Heart left ventricle (tissue), 16 donors: ENCODE data around the gene ANKDD1B. TPM values are rescaled to one million over a fixed set of nuclear protein-coding genes. Genes with fewer than 3 reads are reported as not detected.

Experiments used
- ATAC-seq, 4 donors: fragments of 200-7000 bp; cut with Tn5 transposase; one replicate each; pipeline ENCODE4 v1.9.1; 2020 to 2022; ENCODE audit warnings: moderate library complexity in 4 of 4, mild to moderate bottlenecking in 3 of 4, moderate number of reproducible peaks in 1 of 4
- DNase-seq, 5 donors: peaks; one replicate each; pipeline ENCODE4 v3.0.0-alpha.2; 2020
- H3K27ac ChIP-seq, 12 donors: fragments of 200-600 bp; sonication (generic) in 4 of 12; one replicate each; pipeline versions ENCODE4 v1.5.0 to v1.8.0; 2016 to 2022; ENCODE audit warnings: mild to moderate bottlenecking in 2 of 12
- H3K27me3 ChIP-seq, 9 donors: fragments of 200-600 bp; sonication (generic) in 2 of 9; one replicate each; pipeline versions ENCODE4 v1.5.1 to v1.8.0; 2016 to 2022; ENCODE audit warnings: mild to moderate bottlenecking in 3 of 9
- H3K36me3 ChIP-seq, 9 donors: fragments of 200-600 bp; sonication (generic) in 2 of 9; one replicate each; pipeline versions ENCODE4 v1.5.0 to v1.8.0; 2018 to 2022; ENCODE audit warnings: mild to moderate bottlenecking in 2 of 9
- H3K4me1 ChIP-seq, 12 donors: fragments of 200-600 bp; sonication (generic) in 4 of 12; one replicate each; pipeline versions ENCODE4 v1.5.0 to v1.8.0; 2016 to 2022; ENCODE audit warnings: mild to moderate bottlenecking in 3 of 12
- H3K4me3 ChIP-seq, 12 donors: fragments of 200-600 bp; sonication (generic) in 4 of 12; one replicate each; pipeline versions ENCODE4 v1.5.0 to v1.8.0; 2017 to 2022; ENCODE audit warnings: mild to moderate bottlenecking in 9 of 12, moderate library complexity in 4 of 12
- H3K9me3 ChIP-seq, 12 donors: fragments of 200-600 bp; sonication (generic) in 4 of 12; one replicate each; pipeline versions ENCODE4 v1.5.0 to v1.8.0; 2016 to 2022; ENCODE audit warnings: mild to moderate bottlenecking in 1 of 12
- CTCF ChIP-seq, 12 donors: fragments of 200-600 bp; sonication (generic) in 4 of 12; IDR thresholded peaks; one replicate each; pipeline versions ENCODE4 v1.5.0 to v1.8.0; 2018 to 2022; ENCODE audit warnings: antibody characterized with exemption in 12 of 12, mild to moderate bottlenecking in 5 of 12
- POLR2A ChIP-seq, 2 donors: fragments of 450-650 bp; IDR thresholded peaks; one replicate each; pipeline ENCODE4 v1.6.1; 2017; ENCODE audit warnings: antibody characterized with exemption in 2 of 2, mild to moderate bottlenecking in 2 of 2, moderate library complexity in 2 of 2
- WGBS, 4 donors: extraction: QIAGEN DNeasy Blood & Tissue Kit in 2 of 4; methylation state at CpG; one replicate each; pipeline versions ENCODE4 v1.1.5 to v1.1.7; 2013 to 2018; 5-methylcytosine and 5-hydroxymethylcytosine counted together
- intact Hi-C, 10 donors: fragments of 100-400 bp; cut with DNase I; formaldehyde crosslinking; loops; one replicate each; pipeline versions ENCODE4 v1.11.1 to v1.14.2; 2022
- polyA plus RNA-seq, 2 donors: library from polyadenylated mRNA; stranded (reverse); fragments of 200-250 nt; gene quantifications; one replicate each; pipeline ENCODE4 v1.2.3, GENCODE V29; 2013
- total RNA-seq, 9 donors: library from RNA; depleted of rRNA in 2 of 9; stranded (reverse); fragments of >200 nt in 2 of 9; fragmentation: NEBNext Ultra II Directional in 3 of 9; extraction: Animal tissue kit (Norgen Biotek cat#: 25700) in 3 of 9; gene quantifications; one replicate each; pipeline versions ENCODE4 v1.1.0 to v1.2.4, GENCODE V29; 2016 to 2023
- donor health status: ischemic (EF 13 %, LVEDD 7.1; RV severe dilation, severe dysfunction).
- donor health status: healthy with polysubstance abuse.
- donor health status: DM: no; HTN: yes; CAD: no.
- donor health status: DM: no; HTN: no; CAD: no.
- donor health status: ischemic (EF 25% LVEDD 6.9; RV normal size, moderate dysfunction).
- donor health status: ischemic (EF 25% LVEDD 5.7; RV mildly dilated, moderate dysfunction).
- donor health status: healthy.
- donor health status: DM: yes; HTN: yes; CAD: no.
- donor health status: ischemic (EF 35%, LVEDD 5.7; RV mildly dilated, moderate dysfunction).
- donor health status: nonischemic (EF 11% LVEDD 7.7; RV severe dilation, severe dysfunction).
- donor health status: DM: yes; HTN: yes; CAD: no.
- donor health status: PGD.
- donor health status: ischemic (EF 29% LVEDD 5.4; RV normal size, mild dysfunction).
- donor health status: nonischemic (EF 23%, LVEDD 6.1; RV moderate dilation, normal function).

ANKDD1B gene
- total and polyA plus RNA-seq, 11 donors: 0.10 to 0.61 (median 0.32) TPM; not detected in 7

DNA sequence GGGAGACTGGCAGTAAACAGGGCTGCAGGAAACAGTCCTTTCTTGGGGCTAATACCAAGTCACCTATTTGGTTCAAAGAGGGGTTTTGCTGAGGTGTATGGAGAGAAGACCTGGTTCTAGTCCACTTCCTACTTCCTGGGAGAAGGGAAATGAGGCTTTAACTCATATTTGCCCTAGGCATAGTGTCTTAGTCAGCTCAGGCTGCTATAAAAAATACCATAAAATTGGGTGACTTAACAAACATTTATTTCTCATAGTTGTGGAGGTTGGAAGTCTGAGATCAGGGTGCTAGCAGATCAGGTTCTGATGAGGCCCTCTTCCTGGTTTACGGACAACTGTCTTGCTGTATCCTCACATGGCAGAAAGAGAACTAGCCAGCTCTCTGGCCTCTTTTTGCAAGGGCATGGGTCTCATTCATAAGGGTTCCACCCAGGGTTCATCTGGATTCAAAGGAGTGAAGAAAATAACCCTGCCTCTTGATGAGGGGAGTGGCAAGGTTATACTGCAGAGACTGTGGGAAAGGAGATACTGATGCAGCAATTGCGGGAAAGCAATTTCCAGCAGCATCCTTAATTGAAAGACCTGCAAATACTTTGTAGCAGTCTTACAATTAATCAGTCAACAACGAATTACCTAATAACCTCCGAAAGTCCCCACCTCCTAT is 40.5 kb downstream of the ANKDD1B start:
- 91 to 96% (median 95%) methylated on average over 4 of the region's 4 CpGs for WGBS, 4 donors
- Histone ChIP-seq H3K27me3 (no peaks in the 10 kb centered on the region), H3K9me3 (no peaks in the 10 kb centered on the region), H3K4me3 (no peak overlapping the region), H3K27ac (no peak overlapping the region), H3K4me1 (peaks cover 0 to 14% (median 0%) of the 10 kb centered on the region in 12 donors), H3K36me3 (no peaks in the 10 kb centered on the region)
- no peak for TF ChIP-seq CTCF (IDR thresholded peaks at IDR 0.05)
- TF ChIP-seq POLR2A (IDR thresholded peaks at IDR 0.05): no peak
- intact Hi-C loops: loop anchor here in 1 of 10 donors (10.0 kb wide), 1 partner anchor 157 kb away; no protein-coding TSS in a partner anchor
- no peak for ATAC-seq
- DNase-seq: no peak

- DNase-seq (no peak), ATAC-seq (no peak)
- Histone ChIP-seq H3K36me3 (no peaks in the 10 kb centered on the region), H3K27me3 (no peaks in the 10 kb centered on the region), H3K9me3 (no peaks in the 10 kb centered on the region), H3K27ac (no peak overlapping the region), H3K4me1 (peaks cover 0 to 14% (median 0%) of the 10 kb centered on the region in 12 donors), H3K4me3 (no peak overlapping the region)
- intact Hi-C loops: loop anchor here in 1 of 10 donors (10.0 kb wide), 1 partner anchor 159 kb away; no protein-coding TSS in a partner anchor
- 44 to 54% (median 49%) methylated on average over 2 of the region's 2 CpGs for WGBS, 4 donors
- TF ChIP-seq CTCF (IDR thresholded peaks at IDR 0.05): no peak
- no peak for TF ChIP-seq POLR2A (IDR thresholded peaks at IDR 0.05)
Measured at GRCh38 chr5:75653521-75653920, 42.3 kb downstream of the ANKDD1B start.

- peak in 4 of 5 donors; percentile 49 to 77 (median 51) for DNase-seq
- Histone ChIP-seq H3K4me1 (peaks cover 0 to 14% (median 0%) of the 10 kb centered on the region in 12 donors), H3K27me3 (no peaks in the 10 kb centered on the region), H3K9me3 (no peaks in the 10 kb centered on the region), H3K4me3 (no peak overlapping the region), H3K36me3 (no peaks in the 10 kb centered on the region), H3K27ac (peak overlapping the region in 1 of 12 donors; percentile 5)
- TF ChIP-seq CTCF (IDR thresholded peaks at IDR 0.05): no peak
- TF ChIP-seq POLR2A (IDR thresholded peaks at IDR 0.05): no peak
- WGBS, 4 donors: 42 to 52% (median 46%) methylated on average over 19 of the region's 19 CpGs
- intact Hi-C loops: loop anchor here in 1 of 10 donors (10.0 kb wide), 1 partner anchor 160 kb away; no protein-coding TSS in a partner anchor
- peak; percentile 82 to 96 (median 90) for ATAC-seq
Measured at GRCh38 chr5:75654693-75655295, 43.5 kb downstream of the ANKDD1B start.

DNA sequence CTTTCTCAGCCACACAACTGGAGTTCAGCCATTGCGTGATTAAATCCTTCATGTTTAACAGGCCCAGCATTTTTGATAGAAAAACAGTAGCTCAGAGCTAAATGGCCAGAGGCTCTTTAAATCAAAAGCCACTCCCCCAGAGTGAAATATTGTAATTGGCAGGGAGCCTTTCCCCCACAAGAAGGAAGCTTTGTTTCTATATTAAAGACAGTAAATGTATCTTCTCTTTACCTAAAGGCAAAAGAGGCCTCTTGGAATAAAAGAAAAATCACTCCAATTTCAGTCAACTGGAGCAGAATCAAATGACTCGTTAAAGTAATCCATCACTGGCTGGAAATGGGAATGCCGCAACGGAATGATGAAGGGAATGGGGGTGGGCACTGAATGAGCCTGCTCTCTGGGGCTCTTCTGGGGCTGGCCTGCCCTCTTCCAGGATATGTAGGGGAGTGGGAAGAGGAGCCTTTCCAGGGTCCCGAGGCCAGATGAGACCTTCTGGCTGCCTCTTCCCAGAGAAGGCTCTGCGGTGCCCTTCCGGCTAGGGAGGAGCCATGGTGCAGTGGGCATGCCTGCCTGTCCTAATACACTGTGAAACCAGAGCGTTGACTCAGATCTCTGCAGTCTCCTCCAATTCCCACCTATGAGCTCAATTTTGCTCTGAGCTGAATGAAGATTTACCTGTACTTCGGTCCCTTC is 45.2 kb downstream of the ANKDD1B start:
- 50 to 67% (median 55%) methylated on average over 9 of the region's 9 CpGs for WGBS, 4 donors
- Histone ChIP-seq H3K4me3 (peak overlapping the region in 10 of 12 donors; percentile 9 to 64 (median 44)), H3K27me3 (no peaks in the 10 kb centered on the region), H3K27ac (peak overlapping the region in 4 of 12 donors; percentile 32 to 67 (median 37)), H3K36me3 (no peaks in the 10 kb centered on the region), H3K4me1 (peaks cover 0 to 14% (median 0%) of the 10 kb centered on the region in 12 donors), H3K9me3 (no peaks in the 10 kb centered on the region)
- ATAC-seq: peak in 2 of 4 donors; percentile 46 to 57
- DNase-seq: peak in 1 of 5 donors; percentile 39
- no peak for TF ChIP-seq POLR2A (IDR thresholded peaks at IDR 0.05)
- no peak for TF ChIP-seq CTCF (IDR thresholded peaks at IDR 0.05)
- intact Hi-C loops: loop anchor here in 1 of 10 donors (10.0 kb wide), 1 partner anchor 162 kb away; no protein-coding TSS in a partner anchor
